Keratinocyte (primary cell): ENCODE data around the gene LRCOL1. TPM values are rescaled to one million over a fixed set of nuclear protein-coding genes. Genes with fewer than 3 reads are reported as not detected.

Experiments
- DNase-seq: peaks from one replicate; pipeline ENCODE4 v3.0.0-alpha.2; 2011; ENCODE audit warnings: low read depth, missing footprints, low spot score
- FAIRE-seq: peaks from 2 replicates; lab custom pipeline; 2011; peaks lifted over from hg19 to GRCh38; lab: Jason Lieb, UNC
- H2AFZ ChIP-seq: 2 replicates; pipeline ENCODE4 v1.6.0; 2012; ENCODE audit warnings: low read length, control low read depth, inconsistent platforms; ENCODE audit not compliant: control insufficient read depth
- H3K27ac ChIP-seq: 2 replicates; pipeline ENCODE4 v1.5.1; 2011; ENCODE audit warnings: low read length; ENCODE audit not compliant: control insufficient read depth, insufficient read depth
- H3K27me3 ChIP-seq: 3 replicates; pipeline ENCODE4 v1.6.0; 2011; ENCODE audit warnings: low read length; ENCODE audit not compliant: control insufficient read depth, insufficient read depth; ENCODE audit errors: extremely low read depth
- H3K36me3 ChIP-seq, 2 experiments: 2 replicates in 1 of 2; 3 replicates in 1 of 2; pipeline ENCODE4 v1.5.1; 2011; ENCODE audit warnings: low read length in 2 of 2, mild to moderate bottlenecking in 1 of 2; ENCODE audit not compliant: control insufficient read depth in 2 of 2, insufficient read depth in 2 of 2; ENCODE audit errors: extremely low read depth in 1 of 2
- H3K4me1 ChIP-seq: 3 replicates; pipeline ENCODE4 v1.5.1; 2011; ENCODE audit warnings: low read length; ENCODE audit not compliant: control insufficient read depth, insufficient read depth; ENCODE audit errors: extremely low read depth
- H3K4me2 ChIP-seq: 3 replicates; pipeline ENCODE4 v1.6.0; 2011; ENCODE audit warnings: low read depth, low read length; ENCODE audit not compliant: control insufficient read depth, insufficient read depth; ENCODE audit errors: extremely low read depth
- H3K4me3 ChIP-seq, 3 experiments: fragments of 200-600 bp in 1 of 3; sonication (generic) in 1 of 3; 2 replicates in 2 of 3; 3 replicates in 1 of 3; pipeline ENCODE4 v1.5.1; 2011 to 2016; ENCODE audit warnings: low read length in 3 of 3, mild to moderate bottlenecking in 3 of 3, control low read depth in 2 of 3, inconsistent platforms in 1 of 3, low read depth in 1 of 3, mixed read lengths in 1 of 3, mixed run types in 1 of 3, moderate library complexity in 1 of 3; ENCODE audit not compliant: control insufficient read depth in 2 of 3, insufficient read depth in 2 of 3; ENCODE audit errors: extremely low read depth in 1 of 3
- H3K79me2 ChIP-seq: 2 replicates; pipeline ENCODE4 v1.6.0; 2012; ENCODE audit warnings: low read length; ENCODE audit not compliant: control insufficient read depth, insufficient read depth
- H3K9ac ChIP-seq: 3 replicates; pipeline ENCODE4 v1.6.0; 2011; ENCODE audit warnings: low read length; ENCODE audit not compliant: control insufficient read depth, insufficient read depth; ENCODE audit errors: extremely low read depth
- H3K9me1 ChIP-seq: 3 replicates; pipeline ENCODE4 v1.6.0; 2011; ENCODE audit warnings: low read length; ENCODE audit not compliant: control insufficient read depth, insufficient read depth; ENCODE audit errors: extremely low read depth
- H3K9me3 ChIP-seq: 2 replicates; pipeline ENCODE4 v1.5.1; 2012; ENCODE audit warnings: low read depth, low read length; ENCODE audit not compliant: control insufficient read depth
- H4K20me1 ChIP-seq: 3 replicates; pipeline ENCODE4 v1.6.0; 2011; ENCODE audit warnings: low read length; ENCODE audit not compliant: control insufficient read depth, insufficient read depth; ENCODE audit errors: extremely low read depth
- CTCF ChIP-seq, 3 experiments: IDR thresholded peaks in 1 of 3; conservative IDR thresholded peaks in 1 of 3; optimal IDR thresholded peaks in 1 of 3; 2 replicates in 2 of 3; 3 replicates in 1 of 3; pipeline versions ENCODE3 to v1.5.1; 2011; ENCODE audit warnings: low read length in 3 of 3, mild to moderate bottlenecking in 3 of 3, moderate library complexity in 2 of 3, control low read depth in 1 of 3, inconsistent platforms in 1 of 3; ENCODE audit not compliant: insufficient read depth in 2 of 3; ENCODE audit errors: extremely low read depth in 1 of 3
- EZH2 ChIP-seq: IDR thresholded peaks from one replicate; pipeline ENCODE4 v1.6.1; 2012; ENCODE audit warnings: inconsistent platforms, mild to moderate bottlenecking, low read length, moderate library complexity
- dilution Hi-C: fragments of 300-500 bp; cut with MboI; formaldehyde crosslinking; loops from one replicate; pipeline ENCODE4 v1.7.0; 2020; ENCODE audit warnings: low sequenced_read_pairs; ENCODE audit not compliant: extremely low pct_ligation_motif_present
- polyA plus RNA-seq, 5 experiments: library from polyadenylated mRNA; depleted of rRNA in 3 of 5; stranded (reverse) in 3 of 5; stranded (forward) in 1 of 5; unstranded in 1 of 5; fragments of >200 nt; gene quantifications; 1 replicate in 1 of 5; 2 replicates in 3 of 5; 3 replicates in 1 of 5; pipeline versions ENCODE4 v1.2.1 to v1.2.3, GENCODE V29; 2011 to 2012; ENCODE audit warnings: missing spikeins in 2 of 5, low read depth in 1 of 5, low replicate concordance in 1 of 5

LRCOL1 gene
- polyA plus RNA-seq, 1 donor (not counting 4 experiments of a cell fraction or from before 2014, with no cell fraction given) = not detected

- H4K20me1 ChIP-seq = no peaks in the 10 kb centered on the region
- H3K9me3 ChIP-seq = no peaks in the 10 kb centered on the region
- H3K4me2 ChIP-seq = no peak overlapping the region
- no peaks in the 10 kb centered on the region for H3K4me1 ChIP-seq
- no peak for FAIRE-seq
- H3K79me2 ChIP-seq = no peaks in the 10 kb centered on the region
- no peaks in the 10 kb centered on the region for H3K9me1 ChIP-seq
- no peak overlapping the region for H3K27ac ChIP-seq
- TF ChIP-seq EZH2 (no peak), CTCF (optimal IDR thresholded peaks at IDR 0.05 in 1 of 3, IDR thresholded peaks at IDR 0.05 in 1 of 3, conservative IDR thresholded peaks at IDR 0.05 in 1 of 3; ENCODE audit: extremely low read depth in 1 of 3, insufficient read depth in 2 of 3, low read length in 3 of 3) (no peak)
- dilution Hi-C loops = no loop called here
- H2AFZ ChIP-seq = no peak overlapping the region
- DNase-seq = no peak
- H3K9ac ChIP-seq = no peak overlapping the region
- H3K4me3 ChIP-seq = no peak overlapping the region
- no peaks in the 10 kb centered on the region for H3K27me3 ChIP-seq
- peaks cover 33 to 43% of the 10 kb centered on the region in 2 experiments for H3K36me3 ChIP-seq
Measured at GRCh38 chr12:132659146-132659545, 48.8 kb upstream of the LRCOL1 start.

GRCh38 chr12:132658149-132658894, 47.9 kb upstream of the LRCOL1 start:
- H3K27ac ChIP-seq = no peak overlapping the region
- H3K9me3 ChIP-seq = no peaks in the 10 kb centered on the region
- FAIRE-seq (no peak), DNase-seq (no peak)
- H3K9ac ChIP-seq = no peak overlapping the region
- no peaks in the 10 kb centered on the region for H3K4me1 ChIP-seq
- no peak overlapping the region for H3K4me2 ChIP-seq
- no peaks in the 10 kb centered on the region for H3K79me2 ChIP-seq
- dilution Hi-C loops = no loop called here
- TF ChIP-seq EZH2 (no peak), CTCF (optimal IDR thresholded peaks at IDR 0.05 in 1 of 3, IDR thresholded peaks at IDR 0.05 in 1 of 3, conservative IDR thresholded peaks at IDR 0.05 in 1 of 3; ENCODE audit: extremely low read depth in 1 of 3, insufficient read depth in 2 of 3, low read length in 3 of 3) (no peak)
- H3K9me1 ChIP-seq = no peaks in the 10 kb centered on the region
- no peaks in the 10 kb centered on the region for H4K20me1 ChIP-seq
- no peaks in the 10 kb centered on the region for H3K27me3 ChIP-seq
- peaks cover 29 to 36% of the 10 kb centered on the region in 2 experiments for H3K36me3 ChIP-seq
- H3K4me3 ChIP-seq = no peak overlapping the region
- no peak overlapping the region for H2AFZ ChIP-seq
